Gastroesophageal sphincter (tissue), 3 donors: ENCODE data around the gene ARSI.

ENCODE experiments used
- POLR2A ChIP-seq, 2 donors: fragments of 450-650 bp; IDR thresholded peaks; one replicate each; pipeline ENCODE4 v1.6.1; 2017; ENCODE audit warnings: antibody characterized with exemption in 2 of 2, mild to moderate bottlenecking in 2 of 2, moderate library complexity in 1 of 2
- POLR2AphosphoS5 ChIP-seq: sonication (generic); formaldehyde crosslinking; IDR thresholded peaks from one replicate; pipeline ENCODE4 v1.6.1; 2017; ENCODE audit warnings: antibody characterized with exemption
- TF ChIP-seq, protein P1 (sequence below), 4 experiments: fragments of 200-600 bp in 2 of 4; fragments of 450-650 bp in 2 of 4; sonication (generic) in 1 of 4; IDR thresholded peaks; one replicate each; pipeline ENCODE4 v1.5.1; 2017 to 2019; ENCODE audit warnings: antibody characterized with exemption in 4 of 4, mild to moderate bottlenecking in 2 of 4, moderate library complexity in 2 of 4

DNA sequence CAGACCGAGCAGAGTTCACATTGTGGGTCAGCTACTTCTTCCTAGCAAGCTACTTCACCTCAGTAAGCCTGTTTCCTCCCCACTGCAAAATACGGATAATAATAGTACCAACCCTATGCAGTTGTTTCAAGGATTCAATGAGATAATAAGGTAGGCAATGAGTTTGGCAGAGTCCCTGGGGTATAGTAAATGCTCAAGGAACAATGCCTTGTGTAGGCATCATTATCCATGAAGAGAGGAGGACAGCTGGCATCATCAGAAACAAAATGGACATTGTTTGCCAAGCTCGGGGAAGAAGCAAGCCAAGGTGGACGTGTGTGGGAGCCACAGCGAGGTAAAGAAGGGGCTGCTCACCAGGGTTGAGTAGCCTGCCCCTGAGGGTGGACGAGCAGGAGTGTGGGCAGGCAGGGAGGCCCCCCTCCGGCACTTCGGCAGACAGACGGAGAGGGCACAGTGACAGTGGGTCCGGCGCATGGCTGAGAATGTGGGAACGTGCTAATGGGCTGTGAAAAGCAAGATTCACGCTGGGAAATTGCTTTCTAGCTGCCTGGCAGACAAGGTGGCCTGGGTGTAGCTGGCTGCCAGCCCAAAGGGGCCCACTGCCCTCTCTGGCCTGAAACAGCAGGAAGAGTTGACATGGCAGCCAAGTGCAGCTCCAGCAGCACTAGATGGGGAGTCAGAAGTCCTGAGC is 23.2 kb downstream of the ARSI start:
- TF ChIP-seq POLR2A (IDR thresholded peaks at IDR 0.05) (no peak), POLR2AphosphoS5 (no peak)
- TF ChIP-seq, protein P1, sequence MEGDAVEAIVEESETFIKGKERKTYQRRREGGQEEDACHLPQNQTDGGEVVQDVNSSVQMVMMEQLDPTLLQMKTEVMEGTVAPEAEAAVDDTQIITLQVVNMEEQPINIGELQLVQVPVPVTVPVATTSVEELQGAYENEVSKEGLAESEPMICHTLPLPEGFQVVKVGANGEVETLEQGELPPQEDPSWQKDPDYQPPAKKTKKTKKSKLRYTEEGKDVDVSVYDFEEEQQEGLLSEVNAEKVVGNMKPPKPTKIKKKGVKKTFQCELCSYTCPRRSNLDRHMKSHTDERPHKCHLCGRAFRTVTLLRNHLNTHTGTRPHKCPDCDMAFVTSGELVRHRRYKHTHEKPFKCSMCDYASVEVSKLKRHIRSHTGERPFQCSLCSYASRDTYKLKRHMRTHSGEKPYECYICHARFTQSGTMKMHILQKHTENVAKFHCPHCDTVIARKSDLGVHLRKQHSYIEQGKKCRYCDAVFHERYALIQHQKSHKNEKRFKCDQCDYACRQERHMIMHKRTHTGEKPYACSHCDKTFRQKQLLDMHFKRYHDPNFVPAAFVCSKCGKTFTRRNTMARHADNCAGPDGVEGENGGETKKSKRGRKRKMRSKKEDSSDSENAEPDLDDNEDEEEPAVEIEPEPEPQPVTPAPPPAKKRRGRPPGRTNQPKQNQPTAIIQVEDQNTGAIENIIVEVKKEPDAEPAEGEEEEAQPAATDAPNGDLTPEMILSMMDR (IDR thresholded peaks at IDR 0.05) = no peak
